H1 (cell line): ENCODE results near the gene LLGL2. TPM values are rescaled to one million over a fixed set of nuclear protein-coding genes. Genes with fewer than 3 reads are reported as not detected.

ENCODE experiments used
- CTCF ChIA-PET: fragments of 300-600 bp; sonication (Branson Sonifier 250); formaldehyde crosslinking; loops from one replicate; lab custom pipeline; 2021; ENCODE audit not compliant: partially characterized antibody; lab: Charles Lee
- POLR2A ChIA-PET: fragments of 300-600 bp; sonication (Branson Sonifier 250); formaldehyde crosslinking; loops from one replicate; lab custom pipeline; 2021; ENCODE audit warnings: inconsistent platforms; ENCODE audit not compliant: partially characterized antibody; lab: Charles Lee
- DNase-seq, 2 experiments: peaks; one replicate each; pipeline versions ENCODE4 v3.0.0 to v3.0.0-alpha.2; 2010 to 2022; ENCODE audit warnings: low spot score in 2 of 2, low read depth in 1 of 2, mixed read lengths in 1 of 2
- FAIRE-seq: peaks from 2 replicates; lab custom pipeline; 2011; peaks lifted over from hg19 to GRCh38; lab: Jason Lieb, UNC
- H2AFZ ChIP-seq: 2 replicates; pipeline ENCODE4 v1.8.1; 2012; ENCODE audit warnings: low read length, inconsistent platforms
- H2AK5ac ChIP-seq: 2 replicates; pipeline ENCODE4 v1.6.1; 2013; ENCODE audit warnings: low read depth, low read length
- H2BK120ac ChIP-seq: replicated peaks from 2 replicates; pipeline ENCODE3; 2013; ENCODE audit warnings: low read depth, low read length, inconsistent platforms
- H2BK12ac ChIP-seq: 2 replicates; pipeline ENCODE4 v1.6.1; 2013; ENCODE audit warnings: low read depth, low read length
- H2BK15ac ChIP-seq: 2 replicates; pipeline ENCODE4 v1.6.1; 2013; ENCODE audit warnings: low read length
- H2BK20ac ChIP-seq: 2 replicates; pipeline ENCODE4 v1.6.1; 2013; ENCODE audit warnings: low read length
- H2BK5ac ChIP-seq: 2 replicates; pipeline ENCODE4 v1.6.1; 2013; ENCODE audit warnings: low read depth, low read length
- H3K14ac ChIP-seq: 2 replicates; pipeline ENCODE4 v1.6.1; 2013; ENCODE audit warnings: inconsistent platforms; ENCODE audit not compliant: insufficient read length
- H3K18ac ChIP-seq: 2 replicates; pipeline ENCODE4 v1.6.1; 2013; ENCODE audit warnings: low read length; ENCODE audit errors: extremely low read depth
- H3K23ac ChIP-seq: 2 replicates; pipeline ENCODE4 v1.6.1; 2013; ENCODE audit warnings: inconsistent platforms; ENCODE audit not compliant: insufficient read length
- H3K23me2 ChIP-seq: 2 replicates; pipeline ENCODE4 v1.6.1; 2013; ENCODE audit warnings: low read depth, low read length
- H3K27ac ChIP-seq: 2 replicates; pipeline ENCODE4 v1.6.1; 2011; ENCODE audit warnings: low read depth, low read length, inconsistent platforms
- H3K27me3 ChIP-seq, 4 experiments: replicated peaks in 1 of 4; 1 replicate in 1 of 4; 2 replicates in 3 of 4; pipeline versions ENCODE4 v1.6.1 to v1.8.1; 2011 to 2013; ENCODE audit warnings: low read length in 3 of 4, mild to moderate bottlenecking in 3 of 4, inconsistent platforms in 2 of 4, mixed read lengths in 2 of 4, moderate library complexity in 1 of 4; ENCODE audit not compliant: control insufficient read depth in 3 of 4, insufficient read depth in 3 of 4; ENCODE audit errors: extremely low read depth in 1 of 4
- H3K36me3 ChIP-seq, 4 experiments: 2 replicates each; pipeline versions ENCODE4 v1.6.1 to v1.8.1; 2011 to 2013; ENCODE audit warnings: mild to moderate bottlenecking in 4 of 4, low read length in 3 of 4, moderate library complexity in 2 of 4, control low read depth in 1 of 4, inconsistent platforms in 1 of 4; ENCODE audit not compliant: insufficient read depth in 4 of 4, control insufficient read depth in 2 of 4
- H3K4ac ChIP-seq: replicated peaks from 2 replicates; pipeline ENCODE3; 2013; ENCODE audit warnings: low read length, low read depth, mixed read lengths, inconsistent platforms; ENCODE audit not compliant: insufficient read length
- H3K4me1 ChIP-seq, 4 experiments: replicated peaks in 1 of 4; 1 replicate in 1 of 4; 2 replicates in 3 of 4; pipeline versions ENCODE4 v1.6.1 to v1.8.1; 2011 to 2013; ENCODE audit warnings: low read length in 3 of 4, inconsistent platforms in 2 of 4, mixed read lengths in 1 of 4; ENCODE audit not compliant: insufficient read depth in 4 of 4, control insufficient read depth in 3 of 4
- H3K4me2 ChIP-seq, 2 experiments: 2 replicates each; pipeline versions ENCODE4 v1.6.1 to v1.8.1; 2011 to 2013; ENCODE audit warnings: low read depth in 2 of 2, low read length in 2 of 2, control low read depth in 1 of 2, inconsistent platforms in 1 of 2, mild to moderate bottlenecking in 1 of 2; ENCODE audit not compliant: insufficient read depth in 1 of 2
- H3K4me3 ChIP-seq, 4 experiments: fragments of 200-600, 300-600 bp in 1 of 4; sonication (generic), shearing (Covaris generic), sonication (Bioruptor Twin) in 1 of 4; 2 replicates each; pipeline versions ENCODE4 v1.5.1 to v1.8.1; 2011 to 2016; ENCODE audit warnings: low read length in 4 of 4, low read depth in 3 of 4, control low read depth in 2 of 4, inconsistent platforms in 2 of 4, mild to moderate bottlenecking in 2 of 4, mixed read lengths in 1 of 4, moderate library complexity in 1 of 4; ENCODE audit not compliant: insufficient read depth in 2 of 4; ENCODE audit errors: extremely low read depth in 1 of 4
- H3K56ac ChIP-seq: replicated peaks from 2 replicates; pipeline ENCODE3; 2013; ENCODE audit warnings: low read depth, mild to moderate bottlenecking, mixed read lengths, low read length, inconsistent platforms; ENCODE audit not compliant: insufficient read length
- H3K79me1 ChIP-seq: 2 replicates; pipeline ENCODE4 v1.6.1; 2013; ENCODE audit warnings: low read depth, low read length, control low read depth
- H3K79me2 ChIP-seq, 2 experiments: 2 replicates each; pipeline versions ENCODE4 v1.6.1 to v1.8.1; 2012 to 2013; ENCODE audit warnings: low read length in 2 of 2, mild to moderate bottlenecking in 2 of 2, inconsistent platforms in 1 of 2; ENCODE audit not compliant: insufficient read depth in 2 of 2, control insufficient read depth in 1 of 2
- H3K9ac ChIP-seq, 4 experiments: replicated peaks in 1 of 4; 1 replicate in 1 of 4; 2 replicates in 3 of 4; pipeline versions ENCODE4 v1.6.1 to v1.8.1; 2011 to 2013; ENCODE audit warnings: low read depth in 3 of 4, low read length in 3 of 4, control low read depth in 2 of 4, mild to moderate bottlenecking in 2 of 4, moderate library complexity in 2 of 4, inconsistent platforms in 1 of 4; ENCODE audit errors: extremely low read depth in 1 of 4
- H3K9me3 ChIP-seq, 2 experiments: 2 replicates each; pipeline versions ENCODE4 v1.6.1 to v1.8.1; 2012 to 2013; ENCODE audit warnings: mild to moderate bottlenecking in 2 of 2, moderate library complexity in 2 of 2, control low read depth in 1 of 2, inconsistent platforms in 1 of 2, low read depth in 1 of 2, low read length in 1 of 2, mixed read lengths in 1 of 2; ENCODE audit not compliant: insufficient read depth in 2 of 2
- H4K20me1 ChIP-seq, 2 experiments: replicated peaks in 1 of 2; 2 replicates each; pipeline versions ENCODE3 to v1.8.1; 2011 to 2013; ENCODE audit warnings: inconsistent platforms in 2 of 2, low read length in 2 of 2, mild to moderate bottlenecking in 1 of 2; ENCODE audit not compliant: insufficient read depth in 2 of 2, control insufficient read depth in 1 of 2
- H4K5ac ChIP-seq: 2 replicates; pipeline ENCODE4 v1.6.1; 2013; ENCODE audit warnings: low read length, low read depth, mixed read lengths, inconsistent platforms; ENCODE audit not compliant: insufficient read length
- H4K8ac ChIP-seq: 2 replicates; pipeline ENCODE4 v1.8.0; 2013; ENCODE audit warnings: mild to moderate bottlenecking, moderate library complexity, low read length, inconsistent platforms; ENCODE audit not compliant: insufficient read depth; ENCODE audit errors: extremely low read depth
- H4K91ac ChIP-seq: replicated peaks from 2 replicates; pipeline ENCODE3; 2013; ENCODE audit warnings: low read length, mixed read lengths, inconsistent platforms; ENCODE audit not compliant: insufficient read length
- ASH2L ChIP-seq: fragments of 200-600, 300-600 bp; sonication (generic); IDR thresholded peaks from one replicate; pipeline ENCODE4 v1.7.1; 2017; ENCODE audit warnings: low read length
- ATF3 ChIP-seq: IDR thresholded peaks from 2 replicates; pipeline ENCODE4 v1.6.1; 2011; ENCODE audit warnings: low read depth, mild to moderate bottlenecking, low read length; ENCODE audit not compliant: insufficient read depth
- BCL11A ChIP-seq, 2 experiments: IDR thresholded peaks; one replicate each; pipeline ENCODE4 v1.6.1; 2011; ENCODE audit warnings: low read depth in 2 of 2, low read length in 2 of 2, mild to moderate bottlenecking in 2 of 2
- BRCA1 ChIP-seq: IDR thresholded peaks from 2 replicates; pipeline ENCODE4 v1.6.1; 2012; ENCODE audit warnings: low read depth, low read length, improper control_type of control experiment
- CBX8 ChIP-seq: fragments of 300-800, 300-1000 bp; sonication (generic); IDR thresholded peaks from 2 replicates; pipeline ENCODE4 v1.7.1; 2016; ENCODE audit warnings: low read depth, low read length, borderline replicate concordance
- CTCF ChIP-seq, 3 experiments: IDR thresholded peaks; 1 replicate in 2 of 3; 2 replicates in 1 of 3; pipeline versions ENCODE4 v1.5.1 to v1.6.1; 2011; ENCODE audit warnings: low read length in 3 of 3, mild to moderate bottlenecking in 3 of 3, inconsistent platforms in 2 of 3, low read depth in 1 of 3, moderate library complexity in 1 of 3; ENCODE audit not compliant: insufficient read depth in 1 of 3; ENCODE audit errors: control extremely low read depth in 1 of 3
- NRF1 ChIP-seq: IDR thresholded peaks from 2 replicates; pipeline ENCODE4 v1.6.1; 2011; ENCODE audit warnings: mild to moderate bottlenecking, low read depth, low read length, improper control_type of control experiment
- POLR2A ChIP-seq, 2 experiments: IDR thresholded peaks; 1 replicate in 1 of 2; 2 replicates in 1 of 2; pipeline ENCODE4 v1.6.1; 2011; ENCODE audit warnings: low read depth in 2 of 2, low read length in 2 of 2, mild to moderate bottlenecking in 2 of 2; ENCODE audit errors: control extremely low read depth in 1 of 2
- RAD21 ChIP-seq, 2 experiments: IDR thresholded peaks in 1 of 2; conservative IDR thresholded peaks in 1 of 2; 2 replicates each; pipeline ENCODE4 v1.6.1; 2011; ENCODE audit warnings: low read depth in 2 of 2, low read length in 2 of 2, improper control_type of control experiment in 1 of 2, inconsistent platforms in 1 of 2, mild to moderate bottlenecking in 1 of 2, moderate library complexity in 1 of 2
- SP2 ChIP-seq: IDR thresholded peaks from 2 replicates; pipeline ENCODE4 v1.6.1; 2012; ENCODE audit warnings: mild to moderate bottlenecking, low read length, inconsistent platforms
- SP4 ChIP-seq: IDR thresholded peaks from 2 replicates; pipeline ENCODE4 v1.6.1; 2012; ENCODE audit warnings: low read length, inconsistent platforms
- WGBS, 2 experiments: shearing (Covaris generic) in 1 of 2; methylation state at CpG; one replicate each; pipeline versions ENCODE4 v1.1.6 to v1.1.7; 2013 to 2015; ENCODE audit warnings: low lambda C conversion rate in 2 of 2, mixed read lengths in 2 of 2, inconsistent platforms in 1 of 2, low coverage in 1 of 2, missing lambda C conversion rate in 1 of 2; ENCODE audit not compliant: insufficient replicate concordance in 2 of 2, insufficient coverage in 1 of 2, insufficient read length in 1 of 2; ENCODE audit errors: extremely low coverage in 1 of 2, missing lambda C conversion rate in 1 of 2; 5-methylcytosine and 5-hydroxymethylcytosine counted together
- polyA plus RNA-seq, 7 experiments: library from polyadenylated mRNA; depleted of rRNA in 3 of 7; stranded (reverse) in 5 of 7; unstranded in 2 of 7; fragments of >200 nt in 5 of 7; fragments of 200-250 nt in 2 of 7; gene quantifications; 1 replicate in 5 of 7; 2 replicates in 1 of 7; 4 replicates in 1 of 7; pipeline versions ENCODE4 v1.2.1 to v1.2.3, GENCODE V29; 2011 to 2013; ENCODE audit warnings: missing spikeins in 2 of 7, mixed read lengths in 2 of 7
- total RNA-seq: library from RNA; stranded (reverse); fragmentation: NEBNext Ultra II Directional; extraction: Animal tissue kit (Norgen Biotek cat#: 25700); gene quantifications from 2 replicates; pipeline ENCODE4 v1.2.1, GENCODE V29; 2021

Gene LLGL2
- total and polyA plus RNA-seq, 2 of the 8 experiments (the other 6 are each of a cell fraction or from before 2014, with no cell fraction given) = 64.5 to 77.1 TPM

GRCh38 chr17:75602644-75603043, 77.1 kb downstream of the LLGL2 start:
- Histone ChIP-seq H3K18ac (no peak overlapping the region), H2BK5ac (no peak overlapping the region), H3K9ac (no peak overlapping the region), H2AK5ac (no peak overlapping the region), H3K4ac (no peak overlapping the region), H3K27ac (no peak overlapping the region), H3K23me2 (no peaks in the 10 kb centered on the region), H3K4me1 (no peaks in the 10 kb centered on the region; a peak in 1 of 7 replicates), H2BK12ac (no peak overlapping the region), H3K27me3 (no peaks in the 10 kb centered on the region), H4K20me1 (peaks cover 0 to 2% of the 10 kb centered on the region in 2 experiments), H3K4me3 (no peak overlapping the region), H3K79me1 (no peaks in the 10 kb centered on the region), H4K91ac (no peak overlapping the region), H3K36me3 (no peaks in the 10 kb centered on the region), H2AFZ (no peak overlapping the region), H3K56ac (no peak overlapping the region), H3K14ac (no peak overlapping the region), H2BK15ac (no peak overlapping the region; the same call in 1 of the 2 replicates), H4K5ac (no peak overlapping the region), H2BK20ac (no peak overlapping the region), H3K23ac (no peak overlapping the region), H3K4me2 (no peak overlapping the region), H3K79me2 (no peaks in the 10 kb centered on the region), H2BK120ac (no peak overlapping the region), H3K9me3 (no peaks in the 10 kb centered on the region), H4K8ac (no peak overlapping the region; the same call in 1 of the 2 replicates)
- DNase-seq = no peak
- no peak for FAIRE-seq
- WGBS, 2 experiments = 87% methylated on average over 12 of the region's 12 CpGs; no CpG with 5 or more reads in 1 of the 2 experiments
- ChIA-PET POLR2A (interaction anchor here (2.7 to 3.7 kb wide), 2 partner anchors 9 to 17 kb away, joined by 7 to 19 read pairs; no protein-coding TSS in a partner anchor), CTCF (interaction anchor here (0.7 to 59.2 kb wide), 14 partner anchors 8 to 173 kb away, joined by 3 to 2200 read pairs (median 6); partner anchors contain the start of genes RECQL5, SAP30BP, SMIM5 and TMEM94)
- TF ChIP-seq ASH2L (no peak), SP2 (no peak), POLR2A (IDR thresholded peaks at IDR 0.05; ENCODE audit: control extremely low read depth in 1 of 2, low read depth in 2 of 2, low read length in 2 of 2) (no peak), CTCF (IDR thresholded peaks at IDR 0.05; ENCODE audit: control extremely low read depth in 1 of 3, insufficient read depth in 1 of 3, low read depth in 1 of 3, low read length in 3 of 3) (no peak), RAD21 (IDR thresholded peaks at IDR 0.05 in 1 of 2, conservative IDR thresholded peaks at IDR 0.05 in 1 of 2; ENCODE audit: low read depth in 2 of 2, low read length in 2 of 2) (no peak), BCL11A (IDR thresholded peaks at IDR 0.05; ENCODE audit: low read depth in 2 of 2, low read length in 2 of 2) (no peak), CBX8 (no peak), SP4 (no peak), NRF1 (no peak), ATF3 (no peak), BRCA1 (no peak)
